OCI-LY3 (cell line): Measurements from ENCODE around the gene MMD.

Experiments used
- H2AFZ ChIP-seq: fragments of 200-600, 300-600 bp; shearing (Covaris generic); 2 replicates; pipeline ENCODE4 v1.6.0; 2014; ENCODE audit warnings: antibody characterized with exemption, low read depth, low read length
- H3K27ac ChIP-seq: fragments of 200-600, 300-600 bp; sonication (generic); 2 replicates; pipeline ENCODE4 v1.5.1; 2014; ENCODE audit warnings: mild to moderate bottlenecking, low read length, moderate library complexity, mixed read lengths
- H3K27me3 ChIP-seq: fragments of 200-600, 300-600 bp; sonication (generic); 2 replicates; pipeline ENCODE4 v1.6.1; 2014; ENCODE audit warnings: low read depth, low read length, mixed read lengths
- H3K36me3 ChIP-seq: fragments of 200-600, 300-600 bp; sonication (generic); replicated peaks from 2 replicates; pipeline ENCODE3; 2014; ENCODE audit warnings: low read depth, low read length, mixed read lengths
- H3K4me1 ChIP-seq: fragments of 300-600, 200-600 bp; sonication (generic); 2 replicates; pipeline ENCODE4 v1.6.1; 2014; ENCODE audit warnings: low read length, mixed read lengths
- H3K4me2 ChIP-seq: fragments of 200-600, 300-600 bp; sonication (generic); 2 replicates; pipeline ENCODE4 v1.6.1; 2014; ENCODE audit warnings: low read length, mixed read lengths
- H3K4me3 ChIP-seq: fragments of 300-600, 200-600 bp; sonication (generic); 2 replicates; pipeline ENCODE4 v1.5.1; 2014; ENCODE audit warnings: antibody characterized with exemption, mild to moderate bottlenecking, low read length, moderate library complexity
- H3K79me2 ChIP-seq: fragments of 300-600, 200-600 bp; shearing (Covaris generic); 2 replicates; pipeline ENCODE4 v1.6.1; 2014; ENCODE audit warnings: mild to moderate bottlenecking, low read length, mixed read lengths
- H3K9ac ChIP-seq: fragments of 300-600, 200-600 bp; shearing (Covaris generic); 2 replicates; pipeline ENCODE4 v1.6.0; 2014; ENCODE audit warnings: mild to moderate bottlenecking, low read length, moderate library complexity
- H3K9me3 ChIP-seq: fragments of 200-600, 300-600 bp; shearing (Covaris generic); 2 replicates; pipeline ENCODE4 v1.6.1; 2014; ENCODE audit warnings: low read length, mixed read lengths; ENCODE audit not compliant: insufficient read depth
- H4K20me1 ChIP-seq: fragments of 200-600, 300-600 bp; sonication (generic); 2 replicates; pipeline ENCODE4 v1.6.1; 2016; ENCODE audit warnings: low read length, mixed read lengths; ENCODE audit not compliant: insufficient read depth
- EZH2phosphoT487 ChIP-seq: fragments of 200-600 bp; shearing (Covaris generic); IDR thresholded peaks from 2 replicates; pipeline ENCODE4 v1.6.1; 2018; ENCODE audit warnings: antibody characterized with exemption, mixed run types, low read depth
- TF ChIP-seq, protein P1 (sequence below): fragments of 200-600, 300-600 bp; sonication (generic); IDR thresholded peaks from 2 replicates; pipeline ENCODE4 v1.5.1; 2014; ENCODE audit warnings: antibody characterized with exemption, low read length, low read depth

MMD gene

DNA sequence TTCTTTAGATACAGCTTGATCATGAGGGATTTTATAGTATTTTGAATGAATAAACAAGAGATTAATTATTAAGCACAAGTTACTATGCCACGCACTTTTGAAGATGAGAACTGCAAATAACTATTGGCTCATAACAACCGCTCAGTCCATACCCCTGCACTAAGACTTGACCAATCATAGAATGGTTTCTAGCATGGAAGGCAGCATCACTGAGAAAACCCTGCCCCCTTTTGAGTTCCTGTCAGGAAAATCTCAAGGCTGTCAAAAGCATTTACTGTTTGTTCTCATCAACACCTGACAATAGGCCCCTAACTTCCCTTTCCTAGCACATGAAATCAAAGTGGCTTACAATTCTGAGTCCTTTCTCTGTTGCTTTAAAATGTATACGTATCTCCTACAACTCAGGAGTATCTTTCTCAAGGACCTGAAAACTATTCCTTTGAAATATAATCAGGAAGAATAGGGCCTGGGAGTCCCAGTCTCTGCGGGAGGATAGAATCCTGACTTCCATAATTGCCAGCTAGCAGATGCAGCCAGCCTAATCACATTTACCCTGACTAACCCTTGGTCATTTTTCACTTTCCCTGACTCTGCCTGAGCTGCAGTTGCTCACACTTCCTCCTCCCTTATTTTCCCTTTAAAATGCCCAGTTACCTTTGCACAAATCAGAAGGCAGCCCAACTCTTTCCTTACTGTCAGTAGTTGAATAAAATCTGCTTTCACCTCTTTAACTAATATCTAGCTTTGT is 9.1 kb upstream of the MMD start:
- no peak overlapping the region for H3K9ac ChIP-seq
- H4K20me1 ChIP-seq = no peaks in the 10 kb centered on the region
- H3K27ac ChIP-seq = no peak overlapping the region
- peaks cover 45% of the 10 kb centered on the region for H3K4me1 ChIP-seq
- no peak overlapping the region for H3K4me2 ChIP-seq
- no peak overlapping the region for H2AFZ ChIP-seq
- H3K9me3 ChIP-seq = no peaks in the 10 kb centered on the region
- no peaks in the 10 kb centered on the region for H3K36me3 ChIP-seq
- 0 out of 2 replicates have a peak, but pooled peaks cover under 1% of the 10 kb centered on the region for H3K27me3 ChIP-seq
- H3K4me3 ChIP-seq = no peak overlapping the region
- H3K79me2 ChIP-seq = no peaks in the 10 kb centered on the region
- no peak for TF ChIP-seq EZH2phosphoT487
- TF ChIP-seq, protein P1, sequence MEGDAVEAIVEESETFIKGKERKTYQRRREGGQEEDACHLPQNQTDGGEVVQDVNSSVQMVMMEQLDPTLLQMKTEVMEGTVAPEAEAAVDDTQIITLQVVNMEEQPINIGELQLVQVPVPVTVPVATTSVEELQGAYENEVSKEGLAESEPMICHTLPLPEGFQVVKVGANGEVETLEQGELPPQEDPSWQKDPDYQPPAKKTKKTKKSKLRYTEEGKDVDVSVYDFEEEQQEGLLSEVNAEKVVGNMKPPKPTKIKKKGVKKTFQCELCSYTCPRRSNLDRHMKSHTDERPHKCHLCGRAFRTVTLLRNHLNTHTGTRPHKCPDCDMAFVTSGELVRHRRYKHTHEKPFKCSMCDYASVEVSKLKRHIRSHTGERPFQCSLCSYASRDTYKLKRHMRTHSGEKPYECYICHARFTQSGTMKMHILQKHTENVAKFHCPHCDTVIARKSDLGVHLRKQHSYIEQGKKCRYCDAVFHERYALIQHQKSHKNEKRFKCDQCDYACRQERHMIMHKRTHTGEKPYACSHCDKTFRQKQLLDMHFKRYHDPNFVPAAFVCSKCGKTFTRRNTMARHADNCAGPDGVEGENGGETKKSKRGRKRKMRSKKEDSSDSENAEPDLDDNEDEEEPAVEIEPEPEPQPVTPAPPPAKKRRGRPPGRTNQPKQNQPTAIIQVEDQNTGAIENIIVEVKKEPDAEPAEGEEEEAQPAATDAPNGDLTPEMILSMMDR = no peak

DNA sequence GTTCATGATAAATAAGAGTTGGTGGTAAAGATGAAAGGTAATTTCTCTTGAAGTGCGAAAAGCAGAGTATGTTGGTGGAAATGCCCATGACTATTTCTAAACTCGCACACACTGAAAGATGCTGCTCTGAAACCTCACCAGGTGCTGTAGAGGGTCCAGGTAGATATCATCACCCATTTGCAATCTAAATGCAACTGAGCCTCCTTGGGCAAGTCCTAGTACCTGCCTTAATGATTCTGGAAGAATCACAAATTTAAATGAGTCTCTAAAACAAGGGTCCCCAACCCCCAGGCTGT is 5.9 kb upstream of the MMD start:
- no peak overlapping the region for H2AFZ ChIP-seq
- H3K4me1 ChIP-seq = peaks cover 50% of the 10 kb centered on the region
- H3K4me2 ChIP-seq = no peak overlapping the region
- no peaks in the 10 kb centered on the region for H3K79me2 ChIP-seq
- H3K9me3 ChIP-seq = no peaks in the 10 kb centered on the region
- TF ChIP-seq EZH2phosphoT487 = no peak
- TF ChIP-seq, protein P1 = no peak
- H3K9ac ChIP-seq = no peak overlapping the region
- H3K27me3 ChIP-seq = 0 out of 2 replicates have a peak, but pooled peaks cover 6% of the 10 kb centered on the region
- no peak overlapping the region for H3K4me3 ChIP-seq
- no peaks in the 10 kb centered on the region for H4K20me1 ChIP-seq
- H3K36me3 ChIP-seq = no peaks in the 10 kb centered on the region
- no peak overlapping the region for H3K27ac ChIP-seq

DNA sequence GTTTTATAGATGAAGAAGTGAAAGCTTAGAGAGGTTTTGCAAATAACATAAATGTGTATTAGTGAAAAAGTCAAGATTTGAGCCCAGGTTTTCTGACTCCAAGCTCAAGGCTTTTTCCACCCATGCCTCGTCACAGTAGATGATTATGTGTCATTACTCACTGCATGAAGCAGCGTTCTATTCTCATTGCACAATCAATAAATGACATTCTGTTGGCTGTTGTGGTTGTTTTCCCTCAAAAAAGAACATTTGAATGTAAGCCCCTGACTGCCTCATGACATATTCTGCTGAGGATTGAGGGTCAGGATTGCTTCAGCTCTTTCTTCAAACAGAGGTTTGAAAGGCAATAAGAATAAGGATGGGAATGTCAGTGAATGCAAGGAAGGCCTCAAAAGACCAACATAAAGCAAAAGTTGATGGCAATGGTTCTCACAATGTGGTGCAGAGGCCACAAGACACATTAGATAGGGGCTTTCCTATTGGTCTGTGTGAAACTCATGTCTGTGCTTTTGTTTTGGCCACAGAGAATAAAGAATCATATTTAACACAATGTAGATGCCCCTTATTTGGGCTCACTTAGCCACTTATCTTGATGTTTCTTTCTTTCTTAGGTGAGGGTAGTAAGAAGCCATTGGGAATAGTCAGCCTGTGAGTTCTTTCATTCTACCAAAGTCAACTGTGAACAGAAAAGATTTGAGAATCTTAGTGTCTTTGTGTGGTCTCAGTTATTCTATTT is 5.4 kb upstream of the MMD start:
- Histone ChIP-seq H3K79me2 (no peaks in the 10 kb centered on the region), H3K9me3 (no peaks in the 10 kb centered on the region), H3K27ac (no peak overlapping the region), H3K27me3 (0 out of 2 replicates have a peak, but pooled peaks cover 6% of the 10 kb centered on the region), H2AFZ (no peak overlapping the region; the same call in 1 of the 2 replicates), H3K36me3 (no peaks in the 10 kb centered on the region), H3K4me3 (no peak overlapping the region), H4K20me1 (no peaks in the 10 kb centered on the region), H3K9ac (no peak overlapping the region), H3K4me1 (peaks cover 54% of the 10 kb centered on the region), H3K4me2 (no peak overlapping the region)
- TF ChIP-seq EZH2phosphoT487 = no peak
- TF ChIP-seq, protein P1 = no peak

DNA sequence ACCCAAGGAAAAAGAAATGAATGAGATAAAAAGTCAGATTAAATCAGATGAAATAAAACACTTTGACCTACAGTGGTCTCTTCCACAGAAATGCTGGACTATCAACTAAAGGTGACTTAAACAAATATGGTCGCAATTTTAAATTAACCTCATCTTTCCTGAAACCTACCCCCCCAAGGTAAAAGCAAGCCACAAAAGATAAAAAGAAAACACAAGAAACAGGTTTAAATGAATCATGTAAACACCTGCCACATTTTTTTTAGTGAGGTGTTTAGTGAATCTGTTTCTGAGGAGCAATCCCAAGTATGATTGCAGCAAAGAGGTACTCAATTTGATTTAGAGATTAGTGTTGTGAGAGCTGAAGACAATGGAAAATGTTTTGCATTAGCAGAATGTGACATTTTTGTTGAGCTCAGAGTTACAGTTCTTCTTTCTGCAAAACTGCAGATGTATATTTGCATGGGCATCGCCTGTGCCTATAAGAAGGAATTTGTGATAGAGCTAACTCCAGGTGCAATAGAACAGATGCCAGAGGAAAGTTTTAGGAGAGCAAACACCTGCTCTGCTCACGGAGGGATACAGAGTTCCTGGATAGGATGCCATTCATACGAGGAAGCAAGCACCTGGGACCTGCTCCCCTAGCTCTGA is 3.4 kb upstream of the MMD start:
- peak overlapping the region; percentile 46; the same call in 1 of the 2 replicates for H2AFZ ChIP-seq
- H3K9ac ChIP-seq = no peak overlapping the region
- no peaks in the 10 kb centered on the region for H4K20me1 ChIP-seq
- no peak for TF ChIP-seq EZH2phosphoT487
- TF ChIP-seq, protein P1 = no peak
- no peaks in the 10 kb centered on the region for H3K36me3 ChIP-seq
- no peaks in the 10 kb centered on the region for H3K9me3 ChIP-seq
- H3K4me3 ChIP-seq = peak overlapping the region; percentile 4
- H3K27ac ChIP-seq = no peak overlapping the region
- H3K4me1 ChIP-seq = peaks cover 48% of the 10 kb centered on the region
- 0 out of 2 replicates have a peak, but pooled peaks cover 6% of the 10 kb centered on the region for H3K27me3 ChIP-seq
- peaks cover 16% of the 10 kb centered on the region for H3K79me2 ChIP-seq
- peak overlapping the region; percentile 63 for H3K4me2 ChIP-seq
